ENCODE data around the gene PUM2. TPM values are rescaled to one million over a fixed set of nuclear protein-coding genes. Genes with fewer than 3 reads are reported as not detected.

PUM2 gene
- total and polyA plus RNA-seq, 2 of the 13 experiments (the other 11 are each of a cell fraction or from before 2014, with no cell fraction given) = 69.6 to 69.8 TPM

GRCh38 chr2:20213651-20214565 lies 136.7 kb downstream of the PUM2 start (continued):
- TF ChIP-seq ZNF709 (CRISPR knock-in tag; IDR thresholded peaks at IDR 0.05) (no peak), ZNF746 (CRISPR knock-in tag; IDR thresholded peaks at IDR 0.05) (peak; percentile 84; the same call in 1 of the 2 replicates), GTF2F1 (IDR thresholded peaks at IDR 0.05; ENCODE audit: low read length) (no peak), SKI (IDR thresholded peaks at IDR 0.05; ENCODE audit: partially characterized antibody) (no peak), NCOA2 (CRISPR knock-in tag; IDR thresholded peaks at IDR 0.05) (peak; percentile 76), SAFB2 (CRISPR knock-in tag; IDR thresholded peaks at IDR 0.05; ENCODE audit: borderline replicate concordance, low read depth) (peak; percentile 40; the same call in 1 of the 2 replicates), MAFK (conservative IDR thresholded peaks at IDR 0.05 in 1 of 2, IDR thresholded peaks at IDR 0.05 in 1 of 2; ENCODE audit: low read length in 2 of 2) (no peak), RARA (CRISPR knock-in tag; IDR thresholded peaks at IDR 0.05) (peak; percentile 81), ZNF30 (CRISPR knock-in tag; IDR thresholded peaks at IDR 0.05) (no peak), ZNF629 (CRISPR knock-in tag; conservative IDR thresholded peaks at IDR 0.05) (peak; percentile 22), SMAD9 (CRISPR knock-in tag; IDR thresholded peaks at IDR 0.05) (0 out of 2 replicates have a peak, but pooled peaks have one; percentile 30), JUN (CRISPR knock-in tag; IDR thresholded peaks at IDR 0.05) (0 out of 2 replicates have a peak, but pooled peaks have one; percentile 17), TEAD3 (CRISPR knock-in tag; optimal IDR thresholded peaks at IDR 0.05; ENCODE audit: borderline replicate concordance) (peak; percentile 62), NFE2L1 (CRISPR knock-in tag; IDR thresholded peaks at IDR 0.05; ENCODE audit: borderline replicate concordance) (no peak), CBX2 (IDR thresholded peaks at IDR 0.05; ENCODE audit: low read depth, low read length) (no peak), CBX2 (CRISPR knock-in tag; IDR thresholded peaks at IDR 0.05; ENCODE audit: low read depth) (no peak), ZNF263 (CRISPR knock-in tag; IDR thresholded peaks at IDR 0.05) (peak; percentile 59), DMAP1 (CRISPR knock-in tag; IDR thresholded peaks at IDR 0.05) (peak; percentile 60; the same call in 1 of the 2 replicates)
- TF ChIP-seq, protein P1, sequence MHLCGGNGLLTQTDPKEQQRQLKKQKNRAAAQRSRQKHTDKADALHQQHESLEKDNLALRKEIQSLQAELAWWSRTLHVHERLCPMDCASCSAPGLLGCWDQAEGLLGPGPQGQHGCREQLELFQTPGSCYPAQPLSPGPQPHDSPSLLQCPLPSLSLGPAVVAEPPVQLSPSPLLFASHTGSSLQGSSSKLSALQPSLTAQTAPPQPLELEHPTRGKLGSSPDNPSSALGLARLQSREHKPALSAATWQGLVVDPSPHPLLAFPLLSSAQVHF (CRISPR knock-in tag; IDR thresholded peaks at IDR 0.05) = peak; percentile 29; the same call in 1 of the 2 replicates
- TF ChIP-seq, protein P2, sequence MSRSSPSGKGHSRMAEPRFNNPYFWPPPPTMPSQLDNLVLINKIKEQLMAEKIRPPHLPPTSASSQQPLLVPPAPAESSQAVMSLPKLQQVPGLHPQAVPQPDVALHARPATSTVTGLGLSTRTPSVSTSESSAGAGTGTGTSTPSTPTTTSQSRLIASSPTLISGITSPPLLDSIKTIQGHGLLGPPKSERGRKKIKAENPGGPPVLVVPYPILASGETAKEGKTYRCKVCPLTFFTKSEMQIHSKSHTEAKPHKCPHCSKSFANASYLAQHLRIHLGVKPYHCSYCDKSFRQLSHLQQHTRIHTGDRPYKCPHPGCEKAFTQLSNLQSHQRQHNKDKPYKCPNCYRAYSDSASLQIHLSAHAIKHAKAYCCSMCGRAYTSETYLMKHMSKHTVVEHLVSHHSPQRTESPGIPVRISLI (CRISPR knock-in tag; IDR thresholded peaks at IDR 0.05; ENCODE audit: borderline replicate concordance) = peak; percentile 10; the same call in 1 of the 2 replicates
- TF ChIP-seq, protein P3, sequence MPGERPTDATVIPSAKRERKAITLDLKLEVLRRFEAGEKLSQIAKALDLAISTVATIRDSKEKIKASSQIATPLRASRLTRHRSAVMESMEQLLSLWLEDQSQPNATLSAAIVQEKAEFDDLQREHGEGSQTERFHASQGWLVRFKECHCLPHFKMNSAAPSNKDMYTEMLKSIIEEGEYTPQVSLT (CRISPR knock-in tag; IDR thresholded peaks at IDR 0.05; ENCODE audit: borderline replicate concordance, low read depth) = no peak
- TF ChIP-seq, protein P4, sequence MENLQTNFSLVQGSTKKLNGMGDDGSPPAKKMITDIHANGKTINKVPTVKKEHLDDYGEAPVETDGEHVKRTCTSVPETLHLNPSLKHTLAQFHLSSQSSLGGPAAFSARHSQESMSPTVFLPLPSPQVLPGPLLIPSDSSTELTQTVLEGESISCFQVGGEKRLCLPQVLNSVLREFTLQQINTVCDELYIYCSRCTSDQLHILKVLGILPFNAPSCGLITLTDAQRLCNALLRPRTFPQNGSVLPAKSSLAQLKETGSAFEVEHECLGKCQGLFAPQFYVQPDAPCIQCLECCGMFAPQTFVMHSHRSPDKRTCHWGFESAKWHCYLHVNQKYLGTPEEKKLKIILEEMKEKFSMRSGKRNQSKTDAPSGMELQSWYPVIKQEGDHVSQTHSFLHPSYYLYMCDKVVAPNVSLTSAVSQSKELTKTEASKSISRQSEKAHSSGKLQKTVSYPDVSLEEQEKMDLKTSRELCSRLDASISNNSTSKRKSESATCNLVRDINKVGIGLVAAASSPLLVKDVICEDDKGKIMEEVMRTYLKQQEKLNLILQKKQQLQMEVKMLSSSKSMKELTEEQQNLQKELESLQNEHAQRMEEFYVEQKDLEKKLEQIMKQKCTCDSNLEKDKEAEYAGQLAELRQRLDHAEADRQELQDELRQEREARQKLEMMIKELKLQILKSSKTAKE (CRISPR knock-in tag; IDR thresholded peaks at IDR 0.05; ENCODE audit: borderline replicate concordance) = peak; percentile 75
